IPS-18a (cell line): Measurements from ENCODE around the gene FASN.
A peak's percentile ranks its signal among the peaks of the same experiment; 100 is the strongest.

Source experiments
- H3K27ac ChIP-seq: one replicate; pipeline ENCODE4 v1.5.1; 2013; ENCODE audit warnings: low read length
- H3K27me3 ChIP-seq: one replicate; pipeline ENCODE4 v1.6.1; 2013; ENCODE audit warnings: mild to moderate bottlenecking, low read length; ENCODE audit not compliant: control insufficient read depth, insufficient read depth
- H3K36me3 ChIP-seq: one replicate; pipeline ENCODE4 v1.6.1; 2013; ENCODE audit warnings: low read depth, low read length; ENCODE audit not compliant: control insufficient read depth
- H3K4me1 ChIP-seq: one replicate; pipeline ENCODE4 v1.6.1; 2013; ENCODE audit warnings: low read depth, low read length; ENCODE audit not compliant: control insufficient read depth
- H3K4me3 ChIP-seq: one replicate; pipeline ENCODE4 v1.5.1; 2013; ENCODE audit warnings: low read length
- H3K9ac ChIP-seq: one replicate; pipeline ENCODE4 v1.6.1; 2013; ENCODE audit warnings: mild to moderate bottlenecking, low read length, moderate library complexity
- H3K9me3 ChIP-seq: one replicate; pipeline ENCODE4 v1.6.1; 2013; ENCODE audit warnings: low read depth, low read length; ENCODE audit not compliant: control insufficient read depth

The FASN gene

DNA sequence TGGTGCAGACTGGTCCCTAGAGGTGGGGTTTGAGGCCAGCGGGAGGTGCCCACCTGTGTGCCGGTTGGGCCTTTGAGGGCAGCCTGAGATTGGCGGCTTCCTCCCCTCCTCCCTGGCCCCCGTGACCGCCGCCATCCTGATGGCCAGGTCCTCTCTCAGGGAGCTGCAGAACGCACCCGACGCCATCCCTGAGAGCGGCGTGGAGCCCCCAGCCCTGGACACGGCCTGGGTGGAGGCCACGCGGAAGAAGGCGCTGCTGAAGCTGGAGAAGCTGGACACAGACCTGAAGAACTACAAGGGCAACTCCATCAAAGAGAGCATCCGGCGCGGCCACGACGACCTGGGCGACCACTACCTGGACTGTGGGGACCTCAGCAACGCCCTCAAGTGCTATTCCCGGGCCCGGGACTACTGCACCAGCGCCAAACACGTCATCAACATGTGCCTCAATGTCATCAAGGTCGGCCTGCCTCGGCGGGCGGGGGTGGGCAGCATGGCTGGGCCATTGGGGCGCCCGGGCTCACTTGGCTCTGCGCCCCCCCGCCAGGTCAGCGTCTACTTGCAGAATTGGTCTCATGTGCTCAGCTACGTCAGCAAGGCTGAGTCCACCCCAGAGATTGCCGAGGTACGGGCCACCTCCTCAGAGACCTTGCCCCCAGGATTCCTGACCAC lies 43.5 kb downstream of the FASN start:
- H3K27ac ChIP-seq, result no peak overlapping the region
- H3K36me3 ChIP-seq, result peaks cover 43% of the 10 kb centered on the region
- H3K4me3 ChIP-seq, result no peak overlapping the region
- no peaks in the 10 kb centered on the region for H3K9me3 ChIP-seq
- H3K4me1 ChIP-seq, result no peaks in the 10 kb centered on the region
- H3K9ac ChIP-seq, result no peak overlapping the region
- H3K27me3 ChIP-seq, result no peaks in the 10 kb centered on the region

DNA sequence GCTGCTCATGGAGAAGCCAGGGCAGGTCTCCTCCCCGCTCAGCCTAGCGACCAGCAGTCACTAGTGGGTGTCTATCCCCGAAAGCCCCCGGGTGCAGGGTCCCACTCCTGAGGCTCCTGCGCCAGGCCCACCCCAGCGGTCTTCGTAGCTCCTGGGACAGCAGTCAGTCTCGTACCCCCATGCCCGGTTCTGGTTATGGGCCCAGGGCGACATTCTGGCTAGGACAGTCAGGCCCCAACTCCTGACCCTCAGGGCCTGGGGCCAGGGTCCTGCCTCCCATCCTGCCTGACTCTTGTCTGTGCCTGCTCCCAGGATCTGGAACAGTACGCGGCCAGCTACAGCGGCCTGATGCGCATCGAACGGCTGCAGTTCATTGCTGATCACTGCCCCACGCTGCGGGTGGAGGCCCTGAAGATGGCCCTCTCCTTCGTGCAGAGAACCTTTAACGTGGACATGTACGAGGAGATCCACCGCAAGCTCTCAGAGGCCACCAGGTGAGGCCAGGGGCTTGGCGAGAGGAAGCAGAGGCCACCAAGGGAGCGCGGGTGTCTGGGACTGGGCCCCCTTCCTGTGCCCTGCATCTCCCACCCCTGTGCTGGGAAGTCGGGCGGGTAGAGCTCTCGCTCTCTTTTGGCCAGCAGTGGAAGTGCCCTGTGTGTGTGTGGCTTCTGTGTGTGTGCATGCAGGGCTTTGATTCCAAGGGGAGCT lies 44.3 kb downstream of the FASN start:
- no peak overlapping the region for H3K9ac ChIP-seq
- no peaks in the 10 kb centered on the region for H3K4me1 ChIP-seq
- no peak overlapping the region for H3K27ac ChIP-seq
- H3K27me3 ChIP-seq, result no peaks in the 10 kb centered on the region
- no peak overlapping the region for H3K4me3 ChIP-seq
- H3K36me3 ChIP-seq, result peaks cover 42% of the 10 kb centered on the region
- no peaks in the 10 kb centered on the region for H3K9me3 ChIP-seq

DNA sequence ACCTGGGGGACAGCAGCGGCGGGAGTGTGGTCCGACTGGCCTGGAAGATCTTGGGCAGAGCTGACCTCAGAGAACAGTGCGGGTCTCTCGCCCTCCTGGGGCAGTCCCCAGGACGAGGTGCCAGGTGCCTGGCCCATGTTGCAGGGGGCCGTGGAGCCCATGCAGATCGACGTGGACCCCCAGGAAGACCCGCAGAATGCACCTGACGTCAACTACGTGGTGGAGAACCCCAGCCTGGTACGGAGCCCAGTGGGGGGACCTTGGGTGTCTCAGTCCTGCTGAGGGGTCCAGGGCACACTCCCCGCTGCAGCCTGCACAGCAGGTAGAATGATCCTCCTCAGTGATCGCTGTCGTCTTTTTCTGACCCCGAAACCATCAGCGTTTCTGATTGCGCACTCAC lies 44.9 kb downstream of the FASN start:
- Histone ChIP-seq H3K36me3 (peaks cover 38% of the 10 kb centered on the region), H3K4me1 (no peaks in the 10 kb centered on the region), H3K4me3 (peak overlapping the region; percentile 85), H3K9ac (no peak overlapping the region), H3K27ac (no peak overlapping the region), H3K9me3 (no peaks in the 10 kb centered on the region), H3K27me3 (no peaks in the 10 kb centered on the region)

DNA sequence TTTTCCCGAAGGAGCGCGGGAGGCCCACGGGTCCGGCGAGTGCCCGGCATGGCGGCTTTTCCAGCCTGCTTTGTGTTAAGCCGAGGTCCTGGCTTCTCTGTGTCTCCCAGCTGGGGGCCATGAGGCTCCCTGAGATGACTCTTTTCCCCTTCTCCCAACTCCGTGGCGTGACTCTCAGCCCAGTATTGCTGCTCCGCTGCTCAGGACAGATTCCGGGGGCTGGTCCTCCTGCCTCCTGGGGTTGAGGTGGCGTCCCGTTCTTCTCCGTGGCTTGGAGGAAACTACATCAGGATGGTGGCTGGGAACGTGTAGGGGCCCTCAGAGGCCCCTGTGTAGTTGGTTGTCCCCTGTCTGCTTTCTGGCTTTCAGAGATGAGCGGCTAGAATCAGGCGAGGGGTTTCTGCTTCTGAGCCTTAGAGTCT lies 45.4 kb downstream of the FASN start:
- Histone ChIP-seq H3K27ac (no peak overlapping the region), H3K27me3 (no peaks in the 10 kb centered on the region), H3K9me3 (no peaks in the 10 kb centered on the region), H3K4me1 (no peaks in the 10 kb centered on the region), H3K36me3 (peaks cover 36% of the 10 kb centered on the region), H3K4me3 (peak overlapping the region; percentile 85), H3K9ac (peak overlapping the region; percentile 62)

DNA sequence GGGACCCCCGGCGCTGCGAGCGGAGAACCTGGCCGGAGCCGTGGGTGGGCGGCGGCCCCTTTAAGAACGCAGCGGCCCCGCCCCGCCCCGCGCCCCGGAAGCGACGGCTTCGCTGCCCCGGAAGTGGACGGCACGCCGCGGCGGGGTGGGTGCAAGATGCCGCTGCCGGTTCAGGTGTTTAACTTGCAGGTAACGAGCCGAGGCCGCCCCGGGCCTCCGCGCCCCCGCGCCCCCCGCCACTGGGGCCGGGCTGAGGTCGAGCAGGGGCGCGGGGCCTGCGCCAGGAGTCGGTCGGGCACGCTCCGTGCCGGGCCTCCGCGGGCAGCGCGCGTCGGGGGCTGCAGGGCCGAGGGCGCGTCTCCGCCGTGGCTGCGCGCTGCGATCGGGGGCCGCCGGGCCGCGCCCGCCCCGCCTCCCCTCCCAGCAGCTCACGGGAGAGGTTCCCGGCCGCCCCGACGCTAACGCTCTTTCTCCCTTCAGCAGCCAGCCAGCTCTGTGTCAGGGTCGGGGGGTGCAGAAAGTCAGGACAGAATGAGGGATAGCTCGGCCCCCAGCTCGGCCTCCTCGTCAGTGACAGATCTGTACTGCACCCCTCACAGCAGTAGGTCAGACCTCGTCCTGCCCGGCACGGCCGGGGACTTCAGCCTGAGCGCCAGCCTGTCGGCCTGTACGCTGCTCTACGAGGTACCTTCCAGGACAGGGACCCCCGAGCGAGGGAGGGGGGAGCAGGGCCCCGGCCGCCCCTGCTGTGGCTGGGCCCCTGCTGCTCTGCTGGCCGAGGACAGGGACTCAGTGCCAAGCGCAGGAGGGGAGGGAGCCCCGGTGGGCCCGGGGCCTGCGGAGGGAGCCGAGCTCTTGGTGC lies 46.0 kb downstream of the FASN start, which contains the start of the genes GPS1 and RFNG:
TSS of gene GPS1 (plus strand) at position 123 of the 862 bp plus-strand sequence. CDS start at position 157, 34 bp downstream.
TSS of gene RFNG (minus strand) at position 36 of the 862 bp plus-strand sequence. CDS start 45 bp downstream, outside the sequence.
- Histone ChIP-seq H3K27me3 (no peaks in the 10 kb centered on the region), H3K9me3 (no peaks in the 10 kb centered on the region), H3K4me1 (no peaks in the 10 kb centered on the region), H3K9ac (peak within 1 kb of the TSS; percentile 62), H3K36me3 (peaks cover 35% of the 10 kb centered on the region), H3K27ac (no peak within 1 kb of the TSS), H3K4me3 (peak within 1 kb of the TSS; percentile 85)

DNA sequence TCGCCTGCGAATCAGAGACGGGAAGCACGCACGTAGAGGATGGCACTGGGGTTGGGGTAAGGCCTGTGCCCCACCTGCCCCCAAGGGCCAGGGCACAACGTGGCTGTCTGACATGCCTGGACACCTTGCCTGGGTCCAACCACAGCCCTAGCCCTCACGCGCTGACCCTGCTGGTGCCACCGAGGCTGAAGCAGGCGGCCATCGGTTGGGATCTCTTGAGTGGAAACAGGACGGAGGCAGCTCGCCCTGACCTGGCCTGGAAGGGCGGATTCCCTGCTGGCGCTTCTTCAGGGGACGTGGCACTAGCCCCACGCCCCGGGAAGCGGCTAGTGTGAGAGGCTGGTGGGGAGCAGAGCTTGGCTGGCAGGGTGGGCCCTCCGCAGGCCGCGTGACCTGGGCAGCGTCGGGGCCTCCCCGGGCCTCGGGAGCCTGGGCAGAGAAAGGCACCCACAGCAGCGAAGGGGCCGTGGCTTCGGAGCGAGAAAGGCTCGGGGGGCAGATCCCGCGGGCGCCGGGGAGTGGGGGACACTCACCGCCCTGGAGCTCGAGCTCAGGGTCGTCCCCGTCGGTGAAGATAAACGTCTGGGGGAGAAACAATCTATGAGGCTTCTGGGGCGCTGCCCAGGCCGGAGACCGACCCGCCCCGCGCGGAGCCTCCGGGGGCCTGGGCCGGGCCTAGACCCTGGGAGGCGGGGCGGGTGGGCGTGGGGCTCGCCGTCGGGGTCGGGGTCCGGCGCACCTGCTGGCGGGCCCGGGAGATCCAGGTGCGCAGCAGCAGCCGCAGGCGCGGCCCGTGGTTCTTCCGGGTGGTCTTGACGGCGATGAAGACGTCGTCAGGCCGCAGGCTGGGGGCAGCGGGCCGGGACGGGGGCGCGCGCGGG lies 47.0 kb downstream of the FASN start:
- H3K36me3 ChIP-seq, result peaks cover 25% of the 10 kb centered on the region
- H3K4me3 ChIP-seq, result peak overlapping the region; percentile 52
- no peak overlapping the region for H3K27ac ChIP-seq
- no peak overlapping the region for H3K9ac ChIP-seq
- no peaks in the 10 kb centered on the region for H3K4me1 ChIP-seq
- no peaks in the 10 kb centered on the region for H3K27me3 ChIP-seq
- H3K9me3 ChIP-seq, result no peaks in the 10 kb centered on the region

DNA sequence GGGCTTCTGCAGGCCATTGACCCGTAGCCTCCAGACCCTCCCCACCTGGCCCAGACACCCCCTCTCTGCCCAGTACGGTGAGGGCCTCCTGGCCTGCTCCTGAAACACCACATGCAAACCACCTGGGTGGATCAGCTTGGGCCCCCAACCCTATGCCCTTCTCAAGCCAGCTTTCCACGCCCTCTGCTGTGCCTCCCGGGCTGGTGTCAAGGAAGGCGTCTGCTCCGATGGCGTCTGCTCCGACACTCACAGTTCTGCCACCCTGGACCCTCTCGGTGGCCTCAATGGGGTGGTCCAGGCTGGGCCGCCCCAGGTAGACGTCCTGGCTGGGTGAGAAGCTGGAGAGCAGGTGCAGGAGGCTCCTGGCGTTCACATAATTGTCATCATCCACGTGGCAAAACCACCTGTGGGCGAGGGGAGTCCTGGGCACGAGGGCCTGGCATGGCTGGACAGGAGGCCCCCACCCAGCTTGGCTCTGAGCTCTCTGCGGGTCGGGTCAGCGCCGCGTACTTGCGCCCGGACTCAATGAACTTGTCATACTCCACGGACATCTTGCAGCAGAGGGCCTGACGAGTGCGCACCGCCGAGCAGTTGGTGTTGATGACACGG lies 47.8 kb downstream of the FASN start:
- Histone ChIP-seq H3K9me3 (no peaks in the 10 kb centered on the region), H3K9ac (no peak overlapping the region), H3K27me3 (no peaks in the 10 kb centered on the region), H3K4me3 (peak overlapping the region; percentile 52), H3K4me1 (no peaks in the 10 kb centered on the region), H3K36me3 (peaks cover 20% of the 10 kb centered on the region), H3K27ac (no peak overlapping the region)

GRCh38 chr17:82049521-82049971 lies 48.5 kb downstream of the FASN start:
- Histone ChIP-seq H3K27me3 (no peaks in the 10 kb centered on the region), H3K27ac (no peak overlapping the region), H3K4me1 (no peaks in the 10 kb centered on the region), H3K4me3 (no peak overlapping the region), H3K9ac (no peak overlapping the region), H3K9me3 (no peaks in the 10 kb centered on the region), H3K36me3 (peaks cover 13% of the 10 kb centered on the region)

- no peak overlapping the region for H3K9ac ChIP-seq
- no peak overlapping the region for H3K4me3 ChIP-seq
- H3K4me1 ChIP-seq, result no peaks in the 10 kb centered on the region
- peaks cover 12% of the 10 kb centered on the region for H3K36me3 ChIP-seq
- no peak overlapping the region for H3K27ac ChIP-seq
- no peaks in the 10 kb centered on the region for H3K27me3 ChIP-seq
- no peaks in the 10 kb centered on the region for H3K9me3 ChIP-seq
These were observed 48.9 kb downstream of the FASN start for GRCh38 chr17:82049106-82049505.

GRCh38 chr17:82048571-82048971 lies 49.5 kb downstream of the FASN start:
- peaks cover 8% of the 10 kb centered on the region for H3K36me3 ChIP-seq
- no peak overlapping the region for H3K4me3 ChIP-seq
- no peak overlapping the region for H3K27ac ChIP-seq
- no peaks in the 10 kb centered on the region for H3K27me3 ChIP-seq
- H3K9ac ChIP-seq, result no peak overlapping the region
- no peaks in the 10 kb centered on the region for H3K9me3 ChIP-seq
- H3K4me1 ChIP-seq, result peaks cover 4% of the 10 kb centered on the region
